GM12875 (cell line): ENCODE results near the gene COL6A2.

Experiments used
- H3K4me3 ChIP-seq: one replicate; pipeline ENCODE4 v1.5.1; 2011; ENCODE audit warnings: low read depth, low read length, control low read depth
- CTCF ChIP-seq: IDR thresholded peaks from 2 replicates; pipeline ENCODE4 v1.5.1; 2011; ENCODE audit warnings: low read depth, mild to moderate bottlenecking, control low read depth, inconsistent platforms, low read length, moderate library complexity, borderline replicate concordance; ENCODE audit not compliant: insufficient read depth

The COL6A2 gene

DNA sequence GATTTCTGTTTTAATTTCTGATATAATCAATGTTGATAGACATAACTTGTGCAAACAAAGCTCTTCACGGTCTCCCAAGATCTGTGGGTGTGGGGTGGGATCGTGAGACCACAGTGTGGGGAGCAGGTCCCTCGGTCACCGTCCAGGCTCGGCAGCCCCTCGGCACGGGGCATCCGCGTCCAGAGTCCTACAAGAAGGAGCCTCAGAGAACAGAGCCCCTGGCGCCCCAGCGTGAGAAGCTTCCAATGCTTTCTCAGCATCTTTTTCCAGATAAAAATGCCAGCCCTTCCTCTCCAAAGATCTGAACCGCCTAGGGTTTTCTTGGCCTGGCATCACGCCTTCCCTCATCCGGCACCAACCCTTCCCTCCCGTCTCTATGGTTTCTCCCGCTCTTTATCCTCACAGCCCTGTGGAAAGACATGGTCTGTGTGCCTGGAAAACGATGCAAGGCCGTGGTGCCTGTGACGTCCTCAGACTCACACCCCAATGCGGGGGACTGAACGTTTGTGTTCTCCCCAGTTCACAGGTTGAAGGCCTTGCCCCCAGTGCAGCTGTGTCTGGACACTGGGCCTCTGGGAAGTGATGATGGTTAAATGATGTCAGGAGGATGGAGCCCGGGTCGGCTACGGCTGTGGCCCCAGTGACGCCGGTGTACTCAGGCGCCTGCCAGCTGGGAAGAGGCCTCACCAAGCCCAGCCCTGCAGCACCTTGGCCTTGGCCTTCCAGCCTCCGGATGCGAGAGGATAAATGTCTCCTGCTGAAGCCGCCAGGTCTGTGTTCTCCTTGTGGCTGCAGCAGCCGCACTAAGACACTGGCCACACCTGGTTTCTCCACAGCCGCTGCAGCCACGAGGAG lies 45.9 kb upstream of the COL6A2 start:
- TF ChIP-seq CTCF, result no peak
- no peak overlapping the region for H3K4me3 ChIP-seq

DNA sequence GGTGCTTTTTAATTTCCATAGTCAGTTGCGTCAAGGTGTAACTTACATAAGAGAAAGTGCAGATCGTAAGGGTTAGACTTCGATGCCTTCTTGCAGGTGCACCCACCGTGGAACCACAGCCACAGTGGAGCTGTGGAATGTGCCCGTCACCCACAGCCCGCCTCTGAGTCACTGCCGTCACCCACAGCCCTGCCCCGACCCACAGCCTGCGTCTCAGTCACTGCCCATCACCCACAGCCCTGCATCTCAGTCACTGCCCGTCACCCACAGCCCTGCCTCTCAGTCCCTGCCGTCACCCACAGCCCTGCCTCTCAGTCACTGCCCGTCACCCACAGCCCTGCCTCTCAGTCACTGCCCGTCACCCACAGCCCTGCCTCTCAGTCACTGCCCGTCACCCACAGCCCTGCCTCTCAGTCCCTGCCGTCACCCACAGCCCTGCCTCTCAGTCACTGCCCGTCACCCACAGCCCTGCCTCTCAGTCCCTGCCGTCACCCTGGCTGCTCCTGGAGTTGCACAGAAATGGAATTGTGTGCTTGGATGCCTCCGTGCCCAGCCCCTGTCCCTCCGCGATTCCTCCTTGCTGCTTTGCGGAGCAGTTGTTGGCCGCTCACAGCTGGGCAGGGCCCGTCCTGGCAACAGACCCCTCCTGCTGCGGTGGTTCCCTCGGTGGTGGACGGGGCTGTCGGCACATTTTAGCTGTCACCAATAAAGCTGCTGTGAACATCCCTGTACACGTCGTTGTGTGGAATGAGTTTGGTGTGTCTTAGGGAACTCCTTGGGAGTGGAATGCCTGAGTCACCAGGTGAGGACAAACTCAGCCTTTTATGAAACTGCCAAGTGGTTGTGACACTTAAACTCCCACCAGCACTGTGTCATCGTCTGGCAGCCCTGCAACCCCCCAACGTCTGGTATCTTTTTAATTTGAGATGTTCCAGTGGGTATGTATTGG lies 44.9 kb upstream of the COL6A2 start:
- no peak for TF ChIP-seq CTCF
- H3K4me3 ChIP-seq, result no peak overlapping the region

- TF ChIP-seq CTCF, result no peak
- no peak overlapping the region for H3K4me3 ChIP-seq
These were observed 43.9 kb upstream of the COL6A2 start for GRCh38 chr21:46054031-46054430.

DNA sequence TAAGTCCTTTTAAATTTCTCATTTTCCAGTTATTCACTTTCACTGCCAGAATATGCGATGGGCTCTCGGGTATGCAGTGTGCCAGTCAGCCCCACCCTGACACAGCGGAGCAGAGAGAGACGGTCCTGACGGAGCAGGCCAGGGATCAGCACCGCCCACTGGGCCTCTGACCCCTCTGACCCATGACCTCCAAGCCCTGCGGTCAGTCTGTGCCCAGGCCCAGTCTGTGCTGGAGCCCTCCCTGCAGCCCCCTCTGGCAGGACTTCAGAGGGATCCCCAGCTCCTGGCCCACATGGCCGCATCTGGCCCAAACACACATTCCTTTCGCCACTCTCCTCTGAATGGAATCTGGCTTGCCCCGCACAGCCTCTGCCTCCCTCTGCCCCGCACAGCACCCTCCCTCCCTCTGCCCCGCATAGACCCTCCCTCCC lies 43.4 kb upstream of the COL6A2 start:
- no peak overlapping the region for H3K4me3 ChIP-seq
- no peak for TF ChIP-seq CTCF

GRCh38 chr21:46055863-46056281 lies 42.0 kb upstream of the COL6A2 start:
- TF ChIP-seq CTCF, result no peak
- H3K4me3 ChIP-seq, result no peak overlapping the region

DNA sequence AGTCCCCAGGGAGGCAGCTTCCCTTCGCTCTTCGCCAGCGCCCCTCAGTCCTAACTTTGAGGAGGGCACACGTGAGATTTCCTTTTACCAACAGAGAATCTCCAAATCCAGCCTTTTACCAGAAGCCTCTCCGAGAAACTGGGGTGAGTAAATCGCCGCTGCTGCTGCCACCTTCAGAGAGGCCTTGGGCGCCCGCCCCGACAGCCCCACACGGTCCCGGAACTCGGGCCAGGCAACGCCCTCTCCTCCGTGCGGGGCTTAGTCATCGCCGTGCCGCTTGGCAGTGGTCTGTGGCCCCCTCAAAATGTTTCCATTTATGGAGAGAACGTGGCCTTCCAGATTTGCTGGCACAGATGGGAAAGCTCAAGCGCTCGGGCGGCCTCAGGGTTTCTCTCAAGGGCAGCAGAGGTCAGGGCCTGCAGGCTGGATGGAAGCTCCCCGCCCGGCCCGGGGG lies 41.4 kb upstream of the COL6A2 start:
- no peak for TF ChIP-seq CTCF
- no peak overlapping the region for H3K4me3 ChIP-seq
